DND-41 (cell line): ENCODE data around the gene VSNL1.

ENCODE experiments used
- CTCF ChIP-seq: IDR thresholded peaks from 2 replicates; pipeline ENCODE4 v1.5.1; 2012; ENCODE audit warnings: borderline replicate concordance, low read length, moderate library complexity, mild to moderate bottlenecking; ENCODE audit not compliant: poor library complexity, severe bottlenecking; ENCODE audit errors: extremely low read depth
- EZH2 ChIP-seq: IDR thresholded peaks from 3 replicates; pipeline ENCODE4 v1.6.1; 2012; ENCODE audit warnings: borderline replicate concordance, low read depth, mild to moderate bottlenecking, moderate library complexity, low read length, inconsistent platforms; ENCODE audit not compliant: severe bottlenecking

GRCh38 chr2:17573085-17573803, 32.7 kb downstream of the VSNL1 start:
- TF ChIP-seq CTCF (no peak), EZH2 (no peak)
